HG03175 (cell line): ENCODE data around the gene PAGR1.

Experiments
- ATAC-seq: cut with Tn5 transposase; IDR thresholded peaks from one replicate; pipeline ENCODE4 v1.9.1; 2021; ENCODE audit warnings: mild to moderate bottlenecking, moderate library complexity; ENCODE audit not compliant: unreplicated experiment

Gene PAGR1

DNA sequence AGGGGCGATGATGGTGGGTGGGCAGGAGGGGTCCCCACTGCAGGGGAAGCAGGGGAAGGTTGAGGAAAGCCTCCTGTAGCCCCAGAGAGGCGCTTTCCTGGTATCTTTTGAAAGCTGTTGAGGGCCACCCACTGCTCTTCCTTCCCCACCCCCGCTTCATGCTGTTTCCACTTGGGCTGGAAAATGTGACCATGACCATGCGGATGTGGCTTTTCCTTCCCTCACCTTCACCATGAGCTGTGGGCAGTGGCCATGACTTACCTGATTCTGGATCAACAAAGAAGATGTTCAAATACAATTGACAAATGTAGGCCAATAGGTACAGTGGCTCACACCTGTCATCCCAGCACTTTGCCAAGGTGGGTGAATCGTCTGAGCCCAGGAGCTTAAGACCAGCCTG is 18.1 kb downstream of the PAGR1 start:
- no peak for ATAC-seq

DNA sequence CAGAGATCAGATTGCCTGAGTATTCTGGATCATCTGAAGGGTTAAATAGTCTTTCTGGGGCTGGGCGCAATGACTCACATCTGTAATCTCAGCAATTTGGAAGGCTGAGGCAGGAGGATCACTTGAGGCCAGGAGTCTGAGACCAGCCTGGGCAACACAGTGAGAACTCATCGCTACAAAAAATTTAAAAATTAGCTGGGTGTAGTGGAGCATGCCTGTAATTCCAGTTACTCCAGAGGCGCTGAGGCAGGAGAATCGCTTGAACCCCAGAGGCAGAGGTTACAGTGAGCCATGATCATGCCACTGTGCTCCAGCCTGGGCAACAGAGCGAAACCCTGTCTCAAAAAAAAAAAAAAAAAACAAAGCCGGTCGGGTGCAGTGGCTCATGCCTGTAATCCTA is 20.0 kb downstream of the PAGR1 start:
- no peak for ATAC-seq

DNA sequence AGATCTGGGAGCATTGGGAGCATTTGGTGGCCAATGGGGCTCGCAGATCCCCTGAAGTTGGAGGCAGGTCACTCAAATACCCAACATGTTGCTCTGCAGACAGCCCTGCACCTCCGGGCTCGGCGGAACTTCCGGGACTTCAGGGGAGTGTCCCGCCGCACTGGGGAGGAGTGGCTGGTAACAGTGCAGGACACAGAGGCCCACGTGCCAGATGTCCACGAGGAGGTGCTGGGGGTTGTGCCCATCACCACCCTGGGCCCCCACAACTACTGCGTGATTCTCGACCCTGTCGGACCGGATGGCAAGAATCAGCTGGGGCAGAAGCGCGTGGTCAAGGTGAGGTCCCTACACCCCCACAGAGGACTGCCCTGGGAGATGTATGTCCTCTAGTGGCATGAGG is 20.7 kb downstream of the PAGR1 start:
- no peak for ATAC-seq

DNA sequence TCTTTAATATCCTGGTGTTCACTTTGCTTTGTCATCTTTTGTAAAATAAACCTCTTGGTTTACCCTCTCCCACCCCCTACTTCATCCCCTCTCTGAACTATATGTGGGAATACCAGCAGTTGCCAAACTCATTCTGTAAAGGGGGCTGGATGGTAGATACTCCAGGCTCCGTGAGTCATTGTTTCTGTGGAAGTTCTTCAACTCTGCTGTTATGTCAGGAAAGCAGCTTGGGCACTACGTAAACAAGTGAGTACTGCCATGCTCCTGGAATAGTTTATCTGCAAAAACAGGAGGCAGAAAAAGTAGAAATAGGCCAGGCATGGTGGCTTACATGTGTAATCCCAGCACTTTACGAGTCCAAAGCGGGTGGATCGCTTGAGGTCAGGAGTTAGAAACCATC is 21.9 kb downstream of the PAGR1 start:
- ATAC-seq, result no peak

DNA sequence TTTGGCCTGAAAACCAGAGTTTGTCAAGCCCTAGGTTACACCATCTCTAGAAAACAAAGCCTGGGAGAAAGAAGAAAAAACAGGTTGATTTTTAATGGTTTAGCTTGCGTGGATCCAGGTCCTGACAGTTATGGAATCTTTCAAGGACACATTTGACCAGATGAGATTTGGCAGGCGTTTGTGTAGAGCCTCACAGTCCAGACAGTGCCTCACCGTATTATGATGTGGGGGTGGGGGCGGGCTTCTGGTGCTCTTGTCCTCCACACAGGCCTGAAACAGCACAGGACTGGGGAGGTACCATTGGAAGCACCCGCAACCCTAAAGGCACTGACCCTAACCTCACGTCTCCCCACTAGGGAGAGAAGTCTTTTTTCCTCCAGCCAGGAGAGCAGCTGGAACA is 23.9 kb downstream of the PAGR1 start:
- no peak for ATAC-seq

DNA sequence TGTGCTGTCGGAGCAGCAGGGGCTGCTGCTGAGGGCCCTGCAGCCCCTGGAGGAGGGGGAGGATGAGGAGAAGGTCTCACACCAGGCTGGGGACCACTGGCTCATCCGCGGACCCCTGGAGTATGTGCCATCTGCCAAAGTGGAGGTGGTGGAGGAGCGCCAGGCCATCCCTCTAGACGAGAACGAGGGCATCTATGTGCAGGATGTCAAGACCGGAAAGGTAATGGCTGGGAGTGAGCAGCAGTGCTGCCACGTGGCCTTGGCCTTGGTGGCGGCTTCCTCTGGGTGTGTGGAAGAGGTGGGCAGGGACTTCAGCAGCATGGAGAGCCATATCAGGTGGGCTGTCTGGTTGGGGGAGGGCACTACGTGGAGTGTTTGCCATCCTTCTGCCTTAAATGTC is 24.3 kb downstream of the PAGR1 start:
- no peak for ATAC-seq

DNA sequence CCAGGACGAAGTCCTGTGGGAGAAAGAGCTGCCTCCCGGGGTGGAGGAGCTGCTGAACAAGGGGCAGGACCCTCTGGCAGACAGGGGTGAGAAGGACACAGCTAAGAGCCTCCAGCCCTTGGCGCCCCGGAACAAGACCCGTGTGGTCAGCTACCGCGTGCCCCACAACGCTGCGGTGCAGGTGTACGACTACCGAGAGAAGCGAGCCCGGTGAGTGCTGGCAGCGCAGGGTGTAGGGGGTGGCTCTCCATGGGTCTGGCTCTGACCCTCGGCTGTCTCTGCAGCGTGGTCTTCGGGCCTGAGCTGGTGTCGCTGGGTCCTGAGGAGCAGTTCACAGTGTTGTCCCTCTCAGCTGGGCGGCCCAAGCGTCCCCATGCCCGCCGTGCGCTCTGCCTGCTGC is 25.7 kb downstream of the PAGR1 start:
- ATAC-seq, result no peak

DNA sequence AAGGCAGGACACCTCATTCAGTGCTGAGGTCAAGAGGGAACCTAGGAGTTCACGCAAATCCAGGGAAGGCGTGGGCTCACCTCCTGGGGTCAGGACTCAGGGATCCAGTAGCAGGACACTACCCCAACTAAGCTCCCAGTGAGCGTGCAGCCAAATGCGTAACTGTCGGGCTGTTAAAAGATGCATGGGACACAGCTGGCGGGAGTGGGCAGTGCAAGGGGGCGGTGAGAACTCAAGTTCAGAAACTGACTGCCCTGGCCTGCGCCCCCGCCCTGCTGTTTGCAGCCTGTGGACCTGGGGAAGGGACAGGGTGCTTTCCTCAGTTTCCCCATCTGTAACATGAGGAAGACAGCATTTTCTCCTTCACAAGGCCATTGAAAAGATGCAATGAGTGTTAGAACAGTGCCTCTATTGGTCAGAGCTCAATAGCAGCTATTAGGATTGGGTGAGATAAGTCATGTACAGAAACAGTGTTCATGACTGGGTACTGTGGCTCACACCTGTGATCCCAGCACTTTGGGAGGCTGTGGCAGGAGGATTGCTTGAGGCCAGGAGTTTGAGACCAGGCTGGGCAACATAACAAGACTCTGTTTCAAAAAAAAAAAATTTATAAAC is 26.9 kb downstream of the PAGR1 start:
- ATAC-seq, result no peak

DNA sequence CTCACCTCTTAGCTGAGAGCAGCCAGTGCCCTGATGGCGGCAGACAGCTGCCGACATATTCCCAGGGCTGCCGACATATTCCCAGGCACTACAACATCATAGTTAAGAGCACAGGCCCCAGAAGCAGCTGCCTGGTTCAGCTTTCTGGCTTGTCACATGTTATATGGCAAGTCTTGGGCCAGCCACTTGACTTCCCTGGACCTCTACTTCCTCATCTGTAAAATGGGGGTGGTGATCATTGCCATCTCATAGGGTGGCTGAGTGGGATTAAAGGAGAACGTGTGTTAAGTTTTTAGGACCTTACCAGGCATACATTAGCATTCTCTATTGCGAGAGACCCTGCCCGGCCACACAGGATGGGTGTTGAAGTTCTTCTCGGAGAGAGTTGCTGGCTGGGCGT is 28.0 kb downstream of the PAGR1 start:
- no peak for ATAC-seq

DNA sequence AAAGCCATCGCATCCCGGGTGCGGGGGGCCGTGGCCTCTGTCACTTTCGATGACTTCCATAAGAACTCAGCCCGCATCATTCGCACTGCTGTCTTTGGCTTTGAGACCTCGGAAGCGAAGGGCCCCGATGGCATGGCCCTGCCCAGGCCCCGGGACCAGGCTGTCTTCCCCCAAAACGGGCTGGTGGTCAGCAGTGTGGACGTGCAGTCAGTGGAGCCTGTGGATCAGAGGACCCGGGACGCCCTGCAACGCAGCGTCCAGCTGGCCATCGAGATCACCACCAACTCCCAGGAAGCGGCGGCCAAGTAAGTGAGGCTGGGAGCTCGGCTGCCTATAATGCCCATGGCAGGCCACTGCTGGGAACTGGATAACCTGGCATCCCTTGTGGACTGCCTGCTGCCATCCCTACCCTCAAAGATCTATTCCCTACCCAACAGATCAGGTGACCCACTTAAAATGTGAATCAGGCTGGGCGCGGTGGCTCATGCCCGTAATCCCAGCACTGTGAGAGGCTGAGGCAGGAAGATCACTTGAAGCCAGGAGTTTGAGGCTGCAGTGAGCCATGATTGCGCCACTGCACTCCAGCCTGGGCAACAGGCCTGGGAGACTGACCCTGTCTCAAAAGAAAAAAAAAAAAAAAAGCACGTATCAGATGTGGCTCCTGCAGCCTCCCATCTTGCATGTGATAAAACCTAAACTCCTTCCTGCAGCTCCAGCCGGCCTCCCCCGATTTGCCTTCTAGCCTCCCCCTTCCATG is 28.8 kb downstream of the PAGR1 start:
- no peak for ATAC-seq

DNA sequence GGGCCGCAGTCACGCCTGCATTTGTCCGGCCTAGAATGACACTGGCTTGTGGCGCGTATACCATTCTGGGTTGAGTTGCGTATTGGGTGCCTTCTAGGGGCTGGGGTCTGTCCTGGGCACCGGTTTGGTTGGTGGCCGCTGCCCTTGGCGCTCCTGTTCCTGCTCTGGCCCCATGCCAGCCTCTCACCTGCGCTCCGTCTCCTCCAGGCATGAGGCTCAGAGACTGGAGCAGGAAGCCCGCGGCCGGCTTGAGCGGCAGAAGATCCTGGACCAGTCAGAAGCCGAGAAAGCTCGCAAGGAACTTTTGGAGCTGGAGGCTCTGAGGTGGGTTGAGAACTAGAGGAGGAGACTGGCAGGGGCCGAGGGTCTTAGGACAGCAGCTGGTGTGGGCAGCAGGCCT is 29.7 kb downstream of the PAGR1 start:
- ATAC-seq, result no peak

DNA sequence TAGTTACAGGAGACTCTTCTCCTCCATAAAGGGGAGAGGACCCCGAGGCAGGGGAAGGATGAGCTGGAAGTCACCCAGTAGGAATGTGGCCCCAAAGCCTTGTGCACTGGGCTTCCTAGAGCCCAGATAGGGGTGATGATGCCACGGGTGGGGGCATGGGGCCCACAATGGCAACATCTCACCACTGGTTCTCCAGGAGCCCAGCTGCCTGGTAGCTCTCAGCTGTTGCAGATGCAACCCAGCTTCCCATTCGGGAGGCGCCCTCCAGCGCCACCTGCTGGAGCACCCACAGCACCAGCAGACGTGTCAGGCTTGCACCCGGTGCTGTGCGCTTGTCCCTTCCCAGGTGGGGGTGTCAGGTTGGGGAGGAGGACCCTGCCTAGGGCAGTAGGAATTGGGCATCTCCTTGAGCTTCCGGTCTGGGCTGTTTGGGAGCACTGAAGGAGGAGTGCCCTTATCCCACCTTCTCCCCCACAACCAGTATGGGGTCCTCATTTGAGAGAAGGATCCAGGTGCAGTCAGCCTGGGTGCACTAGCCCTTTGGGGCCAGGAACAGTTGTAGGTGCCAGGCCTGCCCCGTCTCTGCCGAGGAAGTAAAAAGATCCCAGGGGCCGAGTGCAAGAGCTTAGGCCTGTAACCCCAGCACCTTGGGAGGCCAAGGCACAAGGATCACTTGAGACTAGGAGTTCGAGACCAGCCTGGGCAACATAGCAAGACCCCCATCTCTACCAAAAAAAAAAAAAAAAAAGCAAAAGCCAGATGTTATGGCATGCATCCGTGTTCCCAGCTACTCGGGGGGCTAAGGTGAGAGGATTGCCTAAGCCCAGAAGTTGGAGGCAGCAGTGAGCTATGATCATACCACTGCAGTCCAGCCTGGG is 32.7 kb downstream of the PAGR1 start:
- ATAC-seq, result no peak

DNA sequence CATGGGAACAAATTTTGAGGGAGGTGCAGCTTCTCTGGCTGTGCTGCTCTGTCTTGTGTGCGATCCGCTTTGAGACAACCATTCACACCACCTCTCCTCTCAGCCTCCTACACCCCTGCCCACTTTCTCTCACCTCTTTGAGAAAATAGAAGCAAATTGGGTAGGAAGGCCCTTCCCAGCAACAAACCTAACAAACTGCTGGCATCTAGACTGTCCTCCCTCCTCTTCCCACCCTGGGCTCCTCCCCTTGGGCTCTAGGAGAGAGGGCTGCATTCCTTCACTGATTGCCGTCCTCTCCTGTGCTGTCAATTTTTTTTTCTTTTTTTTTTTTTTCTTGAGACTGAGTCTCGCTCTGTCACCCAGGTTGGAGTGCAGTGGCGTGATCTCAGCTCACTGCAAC is 33.6 kb downstream of the PAGR1 start:
- no peak for ATAC-seq

DNA sequence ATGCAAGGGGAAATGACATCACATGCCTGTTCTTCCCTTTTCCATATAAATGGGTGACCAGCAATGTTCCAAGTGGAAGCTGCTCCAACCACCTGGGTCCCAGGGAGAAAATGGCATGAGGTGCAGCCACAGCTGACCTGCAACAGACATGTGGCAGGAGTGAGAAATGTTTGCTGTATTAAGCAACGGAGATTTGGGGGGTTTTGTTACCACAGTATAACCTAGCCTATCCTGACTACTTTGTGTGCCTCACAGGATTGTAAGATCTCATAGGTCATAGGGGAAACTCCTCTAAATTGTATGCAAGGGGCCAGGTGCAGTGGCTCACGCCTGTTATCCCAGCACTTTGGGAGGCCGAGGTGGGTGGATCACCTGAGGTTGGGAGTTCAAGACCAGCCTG is 35.0 kb downstream of the PAGR1 start:
- ATAC-seq, result no peak

DNA sequence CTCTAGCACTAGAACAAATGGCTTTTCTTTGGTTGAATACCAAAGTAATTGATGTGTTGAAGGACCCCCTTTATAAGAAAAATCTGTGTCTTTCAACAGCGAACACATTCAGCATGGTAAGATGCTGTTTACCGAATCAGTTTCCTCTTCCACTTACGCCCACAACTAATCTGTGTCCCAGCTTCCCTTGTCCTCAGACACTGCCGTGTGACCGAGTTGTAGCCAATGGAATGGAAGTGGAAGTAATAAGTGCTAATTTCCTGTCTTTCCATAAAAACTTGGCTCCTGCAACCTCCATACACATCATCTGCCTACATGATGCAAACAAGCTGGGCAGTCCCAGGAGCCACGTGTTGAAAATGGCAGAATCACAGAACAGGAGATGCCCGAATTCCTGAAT is 36.7 kb downstream of the PAGR1 start:
- no peak for ATAC-seq

DNA sequence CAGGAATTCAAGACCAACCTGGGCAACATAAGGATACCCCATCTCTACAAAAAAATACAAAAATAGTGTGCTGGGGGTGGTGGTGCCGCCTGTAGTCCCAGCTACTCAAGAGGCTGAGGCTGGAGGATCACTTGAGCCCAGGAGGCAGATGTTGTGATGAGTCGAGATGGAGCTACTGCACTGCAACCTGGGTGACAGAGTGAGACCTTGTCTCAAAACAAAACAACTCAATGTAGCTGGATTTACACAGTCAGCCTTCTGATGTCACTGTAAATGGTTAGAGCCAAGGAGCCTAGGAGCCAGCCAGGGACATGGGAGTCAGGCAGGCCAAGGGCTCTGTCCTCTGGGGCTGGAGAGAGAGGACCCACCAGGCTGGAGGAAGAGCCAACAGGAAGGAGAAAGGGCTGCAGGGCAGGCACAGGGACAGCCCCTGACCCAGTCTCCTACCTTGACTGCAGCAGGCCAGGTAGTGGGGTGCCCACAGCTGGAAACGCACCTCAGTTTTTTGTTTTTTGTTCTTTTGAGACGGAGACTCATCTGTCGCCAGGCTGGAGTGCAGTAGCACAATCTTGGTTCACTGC is 38.7 kb downstream of the PAGR1 start:
- ATAC-seq, result no peak

DNA sequence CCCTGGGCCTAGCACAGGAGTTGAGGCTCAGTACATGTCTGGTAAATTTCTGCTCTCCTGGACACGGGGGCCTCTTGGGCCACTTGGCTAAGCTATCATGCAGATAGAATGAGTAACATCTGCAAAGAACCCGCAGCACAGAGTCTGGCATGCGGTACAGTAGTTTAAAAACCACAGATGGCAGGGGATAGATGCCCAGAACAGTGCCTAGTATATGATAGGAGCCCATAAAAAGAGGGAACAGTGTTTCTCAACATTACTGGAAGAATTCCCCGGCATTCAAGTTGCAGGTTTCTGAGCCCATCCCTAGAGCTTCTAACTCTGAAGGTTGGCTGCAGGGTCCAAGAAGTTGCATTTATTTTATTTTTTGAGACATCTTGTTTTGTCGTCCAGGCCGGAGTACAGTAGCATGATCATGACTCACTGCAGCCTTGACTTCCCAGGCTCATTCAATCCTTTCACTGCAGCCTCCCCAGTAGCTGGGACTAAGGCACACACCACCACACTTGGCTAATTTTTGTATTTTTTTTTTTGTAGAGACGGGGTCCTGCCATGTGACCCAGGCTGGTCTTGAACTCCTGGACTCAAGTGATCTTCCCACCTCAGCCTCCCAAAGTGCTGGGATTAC is 41.3 kb downstream of the PAGR1 start:
- no peak for ATAC-seq

DNA sequence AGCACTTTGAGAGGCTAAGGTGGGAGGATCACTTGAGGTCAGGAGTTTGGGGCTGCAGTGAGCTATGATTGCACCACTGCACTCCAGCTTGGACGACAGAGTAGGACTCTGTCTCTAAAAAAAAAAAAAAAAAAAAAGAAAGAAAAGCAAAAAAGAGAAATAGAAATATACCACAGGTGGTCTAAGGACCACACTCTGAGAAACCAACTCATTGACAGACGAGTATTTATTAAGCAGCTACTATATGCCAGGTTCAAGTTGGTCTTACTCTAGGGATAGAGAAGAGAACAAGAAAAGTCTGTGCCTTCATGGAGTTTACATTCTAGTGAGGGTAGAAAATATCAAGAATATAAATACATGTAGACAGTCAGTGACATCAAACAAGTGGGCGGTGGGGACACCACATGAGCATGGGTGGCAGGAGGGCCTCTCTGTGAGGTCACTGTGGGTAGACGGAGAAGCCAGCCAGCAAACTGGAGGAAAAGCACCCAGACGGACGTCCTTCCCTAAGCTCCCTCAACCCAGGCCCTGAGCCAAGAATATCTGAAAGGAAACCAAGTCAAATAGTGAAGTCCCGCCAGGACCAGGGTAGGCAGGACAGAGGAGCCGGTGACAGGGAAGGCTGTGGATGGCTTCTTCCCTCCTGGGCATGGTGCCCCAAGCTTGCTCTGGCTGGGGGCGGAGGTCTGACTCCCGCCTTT is 42.3 kb downstream of the PAGR1 start:
- ATAC-seq, result no peak

DNA sequence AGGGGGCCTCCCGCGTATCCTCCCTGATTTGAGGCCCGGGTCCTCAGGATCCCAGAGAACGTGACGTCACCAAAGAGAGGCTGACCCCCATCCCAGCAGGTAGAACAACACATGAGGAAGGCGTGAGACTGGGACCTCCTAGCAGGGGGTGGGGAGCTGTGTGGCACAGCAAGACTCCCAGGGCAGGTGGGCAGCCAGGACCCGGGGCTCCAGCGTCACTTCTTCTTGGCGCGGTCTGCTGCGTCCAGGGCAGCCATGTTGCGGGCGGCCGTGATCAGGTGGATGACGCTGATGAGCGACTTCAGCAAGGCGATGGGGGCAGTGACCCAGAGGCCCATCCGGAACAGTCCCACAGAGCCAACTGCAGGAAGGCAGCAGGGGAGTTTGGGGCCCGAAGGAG is 43.0 kb downstream of the PAGR1 start:
- ATAC-seq, result no peak

DNA sequence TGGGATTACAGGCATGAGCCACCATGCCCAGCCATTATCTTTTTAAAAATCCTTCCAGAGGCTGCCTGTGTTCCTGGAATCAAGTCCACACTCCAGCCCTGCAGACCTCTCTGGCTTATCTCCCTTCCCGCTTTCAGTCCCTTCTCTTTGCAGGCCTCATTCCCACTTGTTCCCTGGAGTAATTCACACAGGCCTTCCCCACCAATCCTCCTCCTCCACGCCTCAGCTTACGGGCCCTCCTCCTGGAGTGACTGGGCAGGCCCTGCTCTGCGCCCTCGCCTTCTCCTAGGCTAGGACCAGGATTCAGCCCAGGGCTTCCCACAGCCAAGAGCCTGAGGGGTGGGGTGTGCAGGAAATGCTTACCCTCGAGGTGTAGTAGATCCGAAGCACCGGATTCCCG is 44.3 kb downstream of the PAGR1 start:
- ATAC-seq, result no peak
